Measurements from ENCODE around the gene DOK5.

Gene DOK5

DNA sequence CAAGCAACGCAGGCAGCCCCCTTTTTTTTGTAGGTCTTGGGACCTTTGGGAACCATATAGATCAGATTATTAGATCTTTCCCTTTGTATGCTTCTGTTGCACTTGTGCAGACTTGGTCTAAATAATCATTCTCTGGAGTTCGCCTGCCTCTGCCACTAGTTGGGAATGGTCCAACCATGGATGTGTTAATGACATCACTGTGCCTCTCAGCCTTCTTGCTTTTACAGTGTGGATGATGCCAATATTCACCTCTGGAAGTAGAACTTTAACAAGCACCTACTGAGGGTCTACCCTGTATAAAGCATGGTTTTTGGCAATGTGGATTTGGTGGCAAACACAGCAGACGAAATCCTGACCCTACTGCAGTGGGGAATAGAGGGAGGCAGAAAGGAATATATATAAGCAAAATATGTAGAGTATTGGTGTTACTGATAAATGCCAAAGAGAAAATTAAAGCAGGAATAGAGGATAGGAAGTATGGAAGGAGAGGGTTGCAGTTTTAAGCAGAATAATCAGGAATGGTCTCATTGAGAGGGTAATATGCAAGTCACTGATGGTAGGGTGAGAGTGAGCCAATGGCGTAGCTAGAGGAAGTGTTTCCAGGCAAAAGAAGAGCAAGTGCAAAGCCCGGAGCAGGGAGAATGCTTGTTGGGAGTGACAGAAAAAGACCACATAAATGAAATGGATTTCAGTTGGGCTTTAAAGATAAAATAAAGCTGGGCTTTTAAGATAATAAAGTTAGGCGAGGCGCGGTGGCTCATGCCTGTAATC is 97.5 kb downstream of the DOK5 start:
- TF ChIP-seq, protein P1, sequence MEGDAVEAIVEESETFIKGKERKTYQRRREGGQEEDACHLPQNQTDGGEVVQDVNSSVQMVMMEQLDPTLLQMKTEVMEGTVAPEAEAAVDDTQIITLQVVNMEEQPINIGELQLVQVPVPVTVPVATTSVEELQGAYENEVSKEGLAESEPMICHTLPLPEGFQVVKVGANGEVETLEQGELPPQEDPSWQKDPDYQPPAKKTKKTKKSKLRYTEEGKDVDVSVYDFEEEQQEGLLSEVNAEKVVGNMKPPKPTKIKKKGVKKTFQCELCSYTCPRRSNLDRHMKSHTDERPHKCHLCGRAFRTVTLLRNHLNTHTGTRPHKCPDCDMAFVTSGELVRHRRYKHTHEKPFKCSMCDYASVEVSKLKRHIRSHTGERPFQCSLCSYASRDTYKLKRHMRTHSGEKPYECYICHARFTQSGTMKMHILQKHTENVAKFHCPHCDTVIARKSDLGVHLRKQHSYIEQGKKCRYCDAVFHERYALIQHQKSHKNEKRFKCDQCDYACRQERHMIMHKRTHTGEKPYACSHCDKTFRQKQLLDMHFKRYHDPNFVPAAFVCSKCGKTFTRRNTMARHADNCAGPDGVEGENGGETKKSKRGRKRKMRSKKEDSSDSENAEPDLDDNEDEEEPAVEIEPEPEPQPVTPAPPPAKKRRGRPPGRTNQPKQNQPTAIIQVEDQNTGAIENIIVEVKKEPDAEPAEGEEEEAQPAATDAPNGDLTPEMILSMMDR (IDR thresholded peaks at IDR 0.05; ENCODE audit: control insufficient read depth, insufficient read depth, low read depth, low read length, missing control alignments): no peak

DNA sequence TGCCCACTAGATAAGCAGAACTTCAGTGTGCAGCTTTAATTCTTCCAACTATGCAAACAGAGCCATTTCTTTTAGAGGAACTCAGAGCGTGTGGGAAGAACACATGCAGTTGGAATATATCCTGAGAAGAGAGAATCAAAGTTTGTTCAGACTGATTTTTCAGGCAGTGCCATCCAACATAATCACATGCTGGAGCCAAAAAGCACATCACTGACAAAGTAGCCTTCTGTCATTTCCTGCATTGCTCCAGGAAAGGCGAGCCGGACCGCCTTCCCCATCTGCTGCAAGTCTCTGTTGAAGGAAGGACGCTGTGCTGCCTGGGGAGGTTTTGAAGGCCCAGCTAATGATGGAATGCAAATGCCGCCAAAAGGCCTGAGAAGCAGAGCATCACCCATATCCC is 98.4 kb downstream of the DOK5 start:
- no peak for DNase-seq (ENCODE audit: low read depth)
- no peak overlapping the region for H3K4me3 ChIP-seq (ENCODE audit: control insufficient read depth, low read depth, low read length)
- TF ChIP-seq, protein P1 (IDR thresholded peaks at IDR 0.05; ENCODE audit: control insufficient read depth, insufficient read depth, low read depth, low read length, missing control alignments): no peak

More for the DNA sequence above, 97.5 kb downstream of the DOK5 start:
- H3K4me3 ChIP-seq (ENCODE audit: control insufficient read depth, low read depth, low read length): no peak overlapping the region
- no peak for DNase-seq (ENCODE audit: low read depth)

DNA sequence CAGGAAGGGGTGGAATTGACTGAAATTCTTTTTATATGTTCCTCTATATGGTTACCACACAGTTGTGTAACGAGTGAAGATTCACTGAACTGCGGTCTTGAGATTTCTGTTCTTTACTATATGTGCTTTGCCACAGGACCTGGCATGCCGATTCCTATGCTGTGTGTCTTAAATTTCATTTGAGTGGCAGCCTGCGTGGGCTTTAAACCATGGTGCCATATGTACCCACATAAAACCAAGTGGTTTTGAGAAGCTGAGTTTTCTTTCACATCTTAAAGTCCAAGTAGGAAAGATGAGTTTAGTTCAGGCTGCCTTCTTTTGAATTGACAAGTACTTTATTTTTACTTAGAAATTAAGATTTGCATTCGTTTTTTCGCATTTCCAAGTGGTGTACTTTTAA is 101.1 kb downstream of the DOK5 start:
- H3K4me3 ChIP-seq (ENCODE audit: control insufficient read depth, low read depth, low read length): no peak overlapping the region
- TF ChIP-seq, protein P1 (IDR thresholded peaks at IDR 0.05; ENCODE audit: control insufficient read depth, insufficient read depth, low read depth, low read length, missing control alignments): no peak
- DNase-seq (ENCODE audit: low read depth): no peak

DNA sequence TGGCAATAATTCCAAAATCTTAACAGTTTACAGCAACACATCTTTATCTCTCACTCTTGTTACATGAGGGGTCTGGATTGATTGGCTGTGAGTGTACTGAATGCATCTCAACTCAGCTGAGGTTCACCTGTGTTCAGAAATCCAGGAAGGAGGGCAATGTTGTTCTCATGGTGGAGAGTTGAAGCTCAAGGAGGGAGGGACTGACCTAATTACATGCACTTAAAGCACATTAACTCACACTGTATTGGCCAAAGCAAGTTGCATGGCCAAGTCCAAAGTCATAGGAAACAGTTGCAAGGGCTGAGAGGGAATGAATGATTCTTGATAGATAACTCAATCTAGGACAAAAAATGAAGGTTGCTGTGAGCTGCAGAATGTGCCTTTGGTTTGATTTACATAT is 102.2 kb downstream of the DOK5 start:
- TF ChIP-seq, protein P1 (IDR thresholded peaks at IDR 0.05; ENCODE audit: control insufficient read depth, insufficient read depth, low read depth, low read length, missing control alignments): no peak
- H3K4me3 ChIP-seq (ENCODE audit: control insufficient read depth, low read depth, low read length): no peak overlapping the region
- DNase-seq (ENCODE audit: low read depth): no peak

DNA sequence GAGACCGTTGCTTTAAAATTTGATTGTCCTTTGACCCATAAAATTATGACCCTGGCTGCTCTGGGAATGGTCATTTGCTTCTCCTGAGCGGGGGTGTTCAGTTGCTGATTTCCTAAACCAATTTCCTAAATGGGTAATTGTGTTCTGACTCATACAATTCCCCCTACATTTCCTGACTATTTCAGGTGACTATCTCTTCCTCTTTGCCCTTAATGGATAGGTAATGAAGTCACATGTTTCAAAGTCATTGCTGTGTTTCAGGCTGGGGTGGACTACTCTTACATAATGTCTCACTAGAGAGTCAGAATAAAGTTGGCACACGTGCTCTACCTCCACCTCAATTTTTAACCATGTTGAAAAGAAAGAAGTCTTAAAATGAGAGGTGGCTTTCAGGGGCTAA is 109.8 kb downstream of the DOK5 start:
- no peak overlapping the region for H3K4me3 ChIP-seq (ENCODE audit: control insufficient read depth, low read depth, low read length)
- TF ChIP-seq, protein P1 (IDR thresholded peaks at IDR 0.05; ENCODE audit: control insufficient read depth, insufficient read depth, low read depth, low read length, missing control alignments): no peak
- no peak for DNase-seq (ENCODE audit: low read depth)

DNA sequence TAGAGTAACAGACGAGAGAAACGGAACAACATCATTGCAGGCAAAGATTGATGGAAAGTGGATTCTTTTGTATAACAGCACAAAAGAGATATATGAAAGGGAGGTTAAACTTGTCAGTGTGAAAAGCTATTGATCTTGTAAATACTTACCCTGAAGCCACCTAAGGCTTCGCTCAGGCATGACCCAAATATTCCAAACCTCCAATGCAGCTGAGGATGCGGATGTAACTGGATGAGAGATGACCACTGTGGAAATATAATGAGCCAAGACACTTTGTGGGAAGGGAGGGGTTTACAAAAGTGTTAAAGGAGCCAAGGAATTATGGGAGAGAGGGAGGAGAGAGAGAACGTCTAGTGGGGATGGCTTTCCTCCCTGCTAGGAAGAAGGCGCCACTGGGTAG is 112.0 kb downstream of the DOK5 start:
- H3K4me3 ChIP-seq (ENCODE audit: control insufficient read depth, low read depth, low read length): no peak overlapping the region
- TF ChIP-seq, protein P1 (IDR thresholded peaks at IDR 0.05; ENCODE audit: control insufficient read depth, insufficient read depth, low read depth, low read length, missing control alignments): no peak
- no peak for DNase-seq (ENCODE audit: low read depth)

All from AG09309 (cell line).